ENCODE measurements around the gene KCNN2.

DNA sequence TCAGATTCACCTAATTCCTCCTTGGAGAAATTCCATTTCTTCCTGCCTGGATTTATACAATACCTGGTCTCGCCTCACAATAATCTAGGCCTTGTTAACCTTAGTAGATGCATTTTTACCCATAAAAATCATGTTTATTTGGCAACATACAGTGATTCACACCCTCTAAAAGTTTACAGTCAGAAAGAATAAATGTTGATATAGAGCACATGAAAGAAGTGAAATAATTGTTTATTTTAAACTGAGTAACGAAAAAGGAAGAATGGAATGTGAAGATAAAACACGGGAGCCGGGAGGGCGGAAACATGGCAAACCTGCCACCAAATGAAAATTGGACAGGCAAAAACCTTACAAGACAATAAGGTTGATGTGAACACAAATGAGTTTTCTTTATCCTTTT lies 28.9 kb upstream of the KCNN2 start:
- TF ChIP-seq, protein P1, sequence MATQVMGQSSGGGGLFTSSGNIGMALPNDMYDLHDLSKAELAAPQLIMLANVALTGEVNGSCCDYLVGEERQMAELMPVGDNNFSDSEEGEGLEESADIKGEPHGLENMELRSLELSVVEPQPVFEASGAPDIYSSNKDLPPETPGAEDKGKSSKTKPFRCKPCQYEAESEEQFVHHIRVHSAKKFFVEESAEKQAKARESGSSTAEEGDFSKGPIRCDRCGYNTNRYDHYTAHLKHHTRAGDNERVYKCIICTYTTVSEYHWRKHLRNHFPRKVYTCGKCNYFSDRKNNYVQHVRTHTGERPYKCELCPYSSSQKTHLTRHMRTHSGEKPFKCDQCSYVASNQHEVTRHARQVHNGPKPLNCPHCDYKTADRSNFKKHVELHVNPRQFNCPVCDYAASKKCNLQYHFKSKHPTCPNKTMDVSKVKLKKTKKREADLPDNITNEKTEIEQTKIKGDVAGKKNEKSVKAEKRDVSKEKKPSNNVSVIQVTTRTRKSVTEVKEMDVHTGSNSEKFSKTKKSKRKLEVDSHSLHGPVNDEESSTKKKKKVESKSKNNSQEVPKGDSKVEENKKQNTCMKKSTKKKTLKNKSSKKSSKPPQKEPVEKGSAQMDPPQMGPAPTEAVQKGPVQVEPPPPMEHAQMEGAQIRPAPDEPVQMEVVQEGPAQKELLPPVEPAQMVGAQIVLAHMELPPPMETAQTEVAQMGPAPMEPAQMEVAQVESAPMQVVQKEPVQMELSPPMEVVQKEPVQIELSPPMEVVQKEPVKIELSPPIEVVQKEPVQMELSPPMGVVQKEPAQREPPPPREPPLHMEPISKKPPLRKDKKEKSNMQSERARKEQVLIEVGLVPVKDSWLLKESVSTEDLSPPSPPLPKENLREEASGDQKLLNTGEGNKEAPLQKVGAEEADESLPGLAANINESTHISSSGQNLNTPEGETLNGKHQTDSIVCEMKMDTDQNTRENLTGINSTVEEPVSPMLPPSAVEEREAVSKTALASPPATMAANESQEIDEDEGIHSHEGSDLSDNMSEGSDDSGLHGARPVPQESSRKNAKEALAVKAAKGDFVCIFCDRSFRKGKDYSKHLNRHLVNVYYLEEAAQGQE (IDR thresholded peaks at IDR 0.05; ENCODE audit: insufficient replicate concordance, low read depth) = no peak
- TF ChIP-seq, protein P2, sequence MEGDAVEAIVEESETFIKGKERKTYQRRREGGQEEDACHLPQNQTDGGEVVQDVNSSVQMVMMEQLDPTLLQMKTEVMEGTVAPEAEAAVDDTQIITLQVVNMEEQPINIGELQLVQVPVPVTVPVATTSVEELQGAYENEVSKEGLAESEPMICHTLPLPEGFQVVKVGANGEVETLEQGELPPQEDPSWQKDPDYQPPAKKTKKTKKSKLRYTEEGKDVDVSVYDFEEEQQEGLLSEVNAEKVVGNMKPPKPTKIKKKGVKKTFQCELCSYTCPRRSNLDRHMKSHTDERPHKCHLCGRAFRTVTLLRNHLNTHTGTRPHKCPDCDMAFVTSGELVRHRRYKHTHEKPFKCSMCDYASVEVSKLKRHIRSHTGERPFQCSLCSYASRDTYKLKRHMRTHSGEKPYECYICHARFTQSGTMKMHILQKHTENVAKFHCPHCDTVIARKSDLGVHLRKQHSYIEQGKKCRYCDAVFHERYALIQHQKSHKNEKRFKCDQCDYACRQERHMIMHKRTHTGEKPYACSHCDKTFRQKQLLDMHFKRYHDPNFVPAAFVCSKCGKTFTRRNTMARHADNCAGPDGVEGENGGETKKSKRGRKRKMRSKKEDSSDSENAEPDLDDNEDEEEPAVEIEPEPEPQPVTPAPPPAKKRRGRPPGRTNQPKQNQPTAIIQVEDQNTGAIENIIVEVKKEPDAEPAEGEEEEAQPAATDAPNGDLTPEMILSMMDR (IDR thresholded peaks at IDR 0.05; ENCODE audit: insufficient read depth, low read length) = no peak
- TF ChIP-seq POLR2AphosphoS5 (IDR thresholded peaks at IDR 0.05; ENCODE audit: low read depth) = no peak
- TF ChIP-seq GABPA (IDR thresholded peaks at IDR 0.05; ENCODE audit: low read depth) = no peak
- no peak for TF ChIP-seq SPI1 (IDR thresholded peaks at IDR 0.05; ENCODE audit: borderline replicate concordance, low read depth)
